ENCODE data around the gene ZNF236.

- TF ChIP-seq E2F4 (IDR thresholded peaks at IDR 0.05; ENCODE audit: low read depth, low read length) (no peak), CTCF (IDR thresholded peaks at IDR 0.05 in 2 of 3, conservative IDR thresholded peaks at IDR 0.05 in 1 of 3; ENCODE audit: control insufficient read depth in 2 of 3, extremely low read depth in 1 of 3, insufficient read depth in 1 of 3, low read depth in 3 of 3, low read length in 3 of 3) (no peak), REST (IDR thresholded peaks at IDR 0.05; ENCODE audit: low read depth, low read length) (no peak), ZNF207 (IDR thresholded peaks at IDR 0.05; ENCODE audit: borderline replicate concordance) (no peak), ELK1 (IDR thresholded peaks at IDR 0.05; ENCODE audit: low read depth, low read length) (no peak), POLR2A (IDR thresholded peaks at IDR 0.05; ENCODE audit: low read depth, low read length) (no peak)
These were observed 38.1 kb downstream of the ZNF236 start for GRCh38 chr18:76860411-76860810.
